Heart left ventricle (tissue), 16 donors: Measurements from ENCODE around the gene CLMP. TPM values are rescaled to one million over a fixed set of nuclear protein-coding genes. Genes with fewer than 3 reads are reported as not detected.

Experiments
- ATAC-seq, 4 donors: fragments of 200-7000 bp; cut with Tn5 transposase; one replicate each; pipeline ENCODE4 v1.9.1; 2020 to 2022; ENCODE audit warnings: moderate library complexity in 4 of 4, mild to moderate bottlenecking in 3 of 4, moderate number of reproducible peaks in 1 of 4
- DNase-seq, 5 donors: peaks; one replicate each; pipeline ENCODE4 v3.0.0-alpha.2; 2020
- H3K27ac ChIP-seq, 12 donors: fragments of 200-600 bp; sonication (generic) in 4 of 12; one replicate each; pipeline versions ENCODE4 v1.5.0 to v1.8.0; 2016 to 2022; ENCODE audit warnings: mild to moderate bottlenecking in 2 of 12
- H3K27me3 ChIP-seq, 9 donors: fragments of 200-600 bp; sonication (generic) in 2 of 9; one replicate each; pipeline versions ENCODE4 v1.5.1 to v1.8.0; 2016 to 2022; ENCODE audit warnings: mild to moderate bottlenecking in 3 of 9
- H3K36me3 ChIP-seq, 9 donors: fragments of 200-600 bp; sonication (generic) in 2 of 9; one replicate each; pipeline versions ENCODE4 v1.5.0 to v1.8.0; 2018 to 2022; ENCODE audit warnings: mild to moderate bottlenecking in 2 of 9
- H3K4me1 ChIP-seq, 12 donors: fragments of 200-600 bp; sonication (generic) in 4 of 12; one replicate each; pipeline versions ENCODE4 v1.5.0 to v1.8.0; 2016 to 2022; ENCODE audit warnings: mild to moderate bottlenecking in 3 of 12
- H3K4me3 ChIP-seq, 12 donors: fragments of 200-600 bp; sonication (generic) in 4 of 12; one replicate each; pipeline versions ENCODE4 v1.5.0 to v1.8.0; 2017 to 2022; ENCODE audit warnings: mild to moderate bottlenecking in 9 of 12, moderate library complexity in 4 of 12
- H3K9me3 ChIP-seq, 12 donors: fragments of 200-600 bp; sonication (generic) in 4 of 12; one replicate each; pipeline versions ENCODE4 v1.5.0 to v1.8.0; 2016 to 2022; ENCODE audit warnings: mild to moderate bottlenecking in 1 of 12
- POLR2A ChIP-seq, 2 donors: fragments of 450-650 bp; IDR thresholded peaks; one replicate each; pipeline ENCODE4 v1.6.1; 2017; ENCODE audit warnings: antibody characterized with exemption in 2 of 2, mild to moderate bottlenecking in 2 of 2, moderate library complexity in 2 of 2
- WGBS, 4 donors: extraction: QIAGEN DNeasy Blood & Tissue Kit in 2 of 4; methylation state at CpG; one replicate each; pipeline versions ENCODE4 v1.1.5 to v1.1.7; 2013 to 2018; 5-methylcytosine and 5-hydroxymethylcytosine counted together
- intact Hi-C, 10 donors: fragments of 100-400 bp; cut with DNase I; formaldehyde crosslinking; loops; one replicate each; pipeline versions ENCODE4 v1.11.1 to v1.14.2; 2022
- polyA plus RNA-seq, 2 donors: library from polyadenylated mRNA; stranded (reverse); fragments of 200-250 nt; gene quantifications; one replicate each; pipeline ENCODE4 v1.2.3, GENCODE V29; 2013
- total RNA-seq, 9 donors: library from RNA; depleted of rRNA in 2 of 9; stranded (reverse); fragments of >200 nt in 2 of 9; fragmentation: NEBNext Ultra II Directional in 3 of 9; extraction: Animal tissue kit (Norgen Biotek cat#: 25700) in 3 of 9; gene quantifications; one replicate each; pipeline versions ENCODE4 v1.1.0 to v1.2.4, GENCODE V29; 2016 to 2023
- TF ChIP-seq, protein P1 (sequence below), 12 donors: fragments of 200-600 bp; sonication (generic) in 4 of 12; IDR thresholded peaks; one replicate each; pipeline versions ENCODE4 v1.5.0 to v1.8.0; 2018 to 2022; ENCODE audit warnings: antibody characterized with exemption in 12 of 12, mild to moderate bottlenecking in 5 of 12
- donor health status: ischemic (EF 13 %, LVEDD 7.1; RV severe dilation, severe dysfunction).
- donor health status: healthy with polysubstance abuse.
- donor health status: DM: no; HTN: yes; CAD: no.
- donor health status: DM: no; HTN: no; CAD: no.
- donor health status: ischemic (EF 25% LVEDD 6.9; RV normal size, moderate dysfunction).
- donor health status: ischemic (EF 25% LVEDD 5.7; RV mildly dilated, moderate dysfunction).
- donor health status: healthy.
- donor health status: DM: yes; HTN: yes; CAD: no.
- donor health status: ischemic (EF 35%, LVEDD 5.7; RV mildly dilated, moderate dysfunction).
- donor health status: nonischemic (EF 11% LVEDD 7.7; RV severe dilation, severe dysfunction).
- donor health status: DM: yes; HTN: yes; CAD: no.
- donor health status: PGD.
- donor health status: ischemic (EF 29% LVEDD 5.4; RV normal size, mild dysfunction).
- donor health status: nonischemic (EF 23%, LVEDD 6.1; RV moderate dilation, normal function).

Gene CLMP
- total and polyA plus RNA-seq, 11 donors = 1.9 to 18.4 (median 5.8) TPM

DNA sequence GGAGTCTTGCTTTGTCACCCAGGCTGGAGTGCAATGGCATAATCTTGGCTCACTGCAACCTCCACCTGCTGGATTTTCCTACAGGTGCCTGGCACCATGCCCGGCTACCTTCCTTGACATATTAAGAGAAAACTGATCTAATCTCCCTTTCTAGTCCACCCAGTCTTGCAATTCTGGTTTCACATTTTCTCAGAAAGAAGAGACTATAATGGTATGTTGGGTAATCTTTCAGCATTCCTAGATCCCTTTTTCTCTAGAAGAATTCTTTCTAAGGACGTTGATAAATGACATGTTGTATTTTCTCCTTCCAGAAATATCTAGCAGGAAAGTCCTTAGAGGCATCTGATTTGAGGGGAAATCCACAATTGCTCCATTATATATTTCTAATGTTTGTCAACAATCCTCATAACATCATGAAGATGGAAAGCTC lies 122.7 kb downstream of the CLMP start:
- H3K4me1 ChIP-seq = peaks cover 0 to 45% (median 4%) of the 10 kb centered on the region in 12 donors
- no peak for TF ChIP-seq POLR2A (IDR thresholded peaks at IDR 0.05)
- TF ChIP-seq, protein P1, sequence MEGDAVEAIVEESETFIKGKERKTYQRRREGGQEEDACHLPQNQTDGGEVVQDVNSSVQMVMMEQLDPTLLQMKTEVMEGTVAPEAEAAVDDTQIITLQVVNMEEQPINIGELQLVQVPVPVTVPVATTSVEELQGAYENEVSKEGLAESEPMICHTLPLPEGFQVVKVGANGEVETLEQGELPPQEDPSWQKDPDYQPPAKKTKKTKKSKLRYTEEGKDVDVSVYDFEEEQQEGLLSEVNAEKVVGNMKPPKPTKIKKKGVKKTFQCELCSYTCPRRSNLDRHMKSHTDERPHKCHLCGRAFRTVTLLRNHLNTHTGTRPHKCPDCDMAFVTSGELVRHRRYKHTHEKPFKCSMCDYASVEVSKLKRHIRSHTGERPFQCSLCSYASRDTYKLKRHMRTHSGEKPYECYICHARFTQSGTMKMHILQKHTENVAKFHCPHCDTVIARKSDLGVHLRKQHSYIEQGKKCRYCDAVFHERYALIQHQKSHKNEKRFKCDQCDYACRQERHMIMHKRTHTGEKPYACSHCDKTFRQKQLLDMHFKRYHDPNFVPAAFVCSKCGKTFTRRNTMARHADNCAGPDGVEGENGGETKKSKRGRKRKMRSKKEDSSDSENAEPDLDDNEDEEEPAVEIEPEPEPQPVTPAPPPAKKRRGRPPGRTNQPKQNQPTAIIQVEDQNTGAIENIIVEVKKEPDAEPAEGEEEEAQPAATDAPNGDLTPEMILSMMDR (IDR thresholded peaks at IDR 0.05) = no peak
- no peak for DNase-seq
- intact Hi-C loops = no loop called here
- no peak overlapping the region for H3K4me3 ChIP-seq
- H3K36me3 ChIP-seq = peaks cover 0 to 21% (median 0%) of the 10 kb centered on the region in 9 donors
- ATAC-seq = no peak
- WGBS, 4 donors = 71 to 81% (median 72%) methylated on average over 2 of the region's 2 CpGs
- no peaks in the 10 kb centered on the region for H3K27me3 ChIP-seq
- no peaks in the 10 kb centered on the region for H3K9me3 ChIP-seq
- no peak overlapping the region for H3K27ac ChIP-seq

GRCh38 chr11:123069908-123070821 lies 124.9 kb downstream of the CLMP start:
- no peak for DNase-seq
- Histone ChIP-seq H3K27ac (peak overlapping the region in 7 of 12 donors; percentile 10 to 92 (median 48)), H3K4me1 (peaks cover 0 to 57% (median 6%) of the 10 kb centered on the region in 12 donors), H3K36me3 (peaks cover 0 to 17% (median 0%) of the 10 kb centered on the region in 9 donors), H3K27me3 (no peaks in the 10 kb centered on the region), H3K4me3 (peak overlapping the region in 10 of 12 donors; percentile 16 to 50 (median 26)), H3K9me3 (no peaks in the 10 kb centered on the region)
- intact Hi-C loops = no loop called here
- peak in 1 of 4 donors; percentile 25 for ATAC-seq
- TF ChIP-seq, protein P1 (IDR thresholded peaks at IDR 0.05) = no peak
- no peak for TF ChIP-seq POLR2A (IDR thresholded peaks at IDR 0.05)
- 61 to 77% (median 68%) methylated on average over 5 of the region's 5 CpGs for WGBS, 4 donors

GRCh38 chr11:123065621-123066020 lies 129.4 kb downstream of the CLMP start:
- no peak overlapping the region for H3K4me3 ChIP-seq
- 84 to 94% (median 91%) methylated on average over 2 of the region's 2 CpGs for WGBS, 4 donors
- DNase-seq = no peak
- H3K27me3 ChIP-seq = no peaks in the 10 kb centered on the region
- intact Hi-C loops = no loop called here
- H3K9me3 ChIP-seq = no peaks in the 10 kb centered on the region
- ATAC-seq = no peak
- H3K27ac ChIP-seq = peak overlapping the region in 2 of 12 donors; percentile 100
- peaks cover 0 to 62% (median 23%) of the 10 kb centered on the region in 12 donors for H3K4me1 ChIP-seq
- TF ChIP-seq POLR2A (IDR thresholded peaks at IDR 0.05) = no peak
- peaks cover 0 to 8% (median 5%) of the 10 kb centered on the region in 9 donors for H3K36me3 ChIP-seq

- H3K9me3 ChIP-seq = no peaks in the 10 kb centered on the region
- peak overlapping the region; percentile 96 to 100 (median 99) for H3K27ac ChIP-seq
- ATAC-seq = no peak
- 18 to 24% (median 21%) methylated on average over 9 of the region's 9 CpGs for WGBS, 4 donors
- intact Hi-C loops = loop anchor here in 3 of 10 donors (2.0 to 5.0 kb wide), 3 partner anchors 19 to 73 kb away; no protein-coding TSS in a partner anchor
- peaks cover 6 to 22% (median 21%) of the 10 kb centered on the region in 9 donors for H3K36me3 ChIP-seq
- DNase-seq = no peak
- no peaks in the 10 kb centered on the region for H3K27me3 ChIP-seq
- peaks cover 0 to 63% (median 33%) of the 10 kb centered on the region in 12 donors for H3K4me1 ChIP-seq
- no peak for TF ChIP-seq POLR2A (IDR thresholded peaks at IDR 0.05)
- TF ChIP-seq, protein P1 (IDR thresholded peaks at IDR 0.05) = no peak
- peak overlapping the region in 11 of 12 donors; percentile 67 to 96 (median 92) for H3K4me3 ChIP-seq
Measured at GRCh38 chr11:123063826-123064657, 131.0 kb downstream of the CLMP start.
